Posterior cingulate gyrus (tissue), 11 donors: ENCODE results near the gene GUCY1A1.

Source experiments
- DNase-seq, 10 donors: peaks; one replicate each; pipeline versions ENCODE4 v3.0.0 to v3.0.0-alpha.2; 2020 to 2021; ENCODE audit warnings: mixed read lengths in 3 of 10
- intact Hi-C: fragments of 100-400 bp; cut with DNase I; formaldehyde crosslinking; loops from one replicate; pipeline ENCODE4 v1.15.1; 2023

The GUCY1A1 gene

GRCh38 chr4:155768370-155768769 is 101.7 kb downstream of the GUCY1A1 start:
- no peak for DNase-seq
- intact Hi-C loops, result no loop called here

DNA sequence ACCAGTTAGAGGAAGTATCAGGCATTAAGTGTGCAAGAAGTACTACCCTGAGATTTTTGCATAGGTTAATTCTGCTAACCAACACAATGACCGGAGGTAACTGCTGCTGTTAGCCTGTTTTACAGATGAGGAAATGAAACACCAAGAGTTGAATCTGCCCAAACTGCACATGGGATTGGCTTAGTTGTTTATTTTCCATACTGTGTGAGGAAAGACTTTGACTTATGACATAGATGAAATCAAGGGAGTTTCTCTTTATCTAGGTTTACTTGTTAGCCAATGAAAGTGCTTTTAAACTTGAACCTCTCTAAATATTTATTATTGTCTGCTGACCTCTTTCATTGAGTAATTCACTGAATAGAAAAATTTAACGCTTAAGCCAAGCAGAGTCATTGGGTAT is 102.4 kb downstream of the GUCY1A1 start:
- intact Hi-C loops, result no loop called here

DNA sequence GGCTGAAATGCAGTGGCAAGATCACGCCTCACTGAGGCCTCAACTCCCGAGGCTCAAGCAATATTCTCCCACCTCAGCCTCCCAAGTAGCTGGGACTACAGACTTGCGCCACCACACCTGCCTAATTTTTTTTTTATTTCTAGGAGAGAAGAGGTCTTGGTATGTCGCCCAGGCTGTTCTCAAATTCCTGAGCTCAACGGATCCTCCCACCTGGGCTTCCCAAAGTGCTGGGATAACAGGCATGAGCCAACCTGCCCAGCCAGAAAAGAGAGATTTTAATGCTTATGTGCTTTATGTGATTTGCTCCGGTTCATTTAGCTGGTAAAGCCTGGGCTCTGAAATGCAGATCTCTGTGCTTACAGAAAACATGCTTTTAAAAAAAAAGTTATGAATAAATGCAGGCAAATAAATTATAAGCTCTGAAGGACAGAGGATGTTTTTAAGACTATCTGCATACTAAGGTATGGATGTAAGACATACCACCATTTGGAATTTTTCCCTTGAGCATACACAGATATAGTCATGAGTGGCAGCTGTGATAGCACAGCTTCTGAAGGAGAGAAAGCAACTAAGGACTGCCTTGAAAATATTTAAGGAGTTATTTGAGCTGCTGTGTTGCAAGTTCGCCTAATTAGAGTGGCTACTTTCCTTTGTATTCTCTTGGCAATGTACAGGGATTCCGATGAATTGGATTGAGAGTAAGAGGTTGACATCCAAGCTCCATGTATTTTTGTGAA is 106.0 kb downstream of the GUCY1A1 start:
- peak in 1 of 10 donors; percentile 48 for DNase-seq
- intact Hi-C loops, result no loop called here

More for the DNA sequence above, 102.4 kb downstream of the GUCY1A1 start:
- DNase-seq, result no peak

DNA sequence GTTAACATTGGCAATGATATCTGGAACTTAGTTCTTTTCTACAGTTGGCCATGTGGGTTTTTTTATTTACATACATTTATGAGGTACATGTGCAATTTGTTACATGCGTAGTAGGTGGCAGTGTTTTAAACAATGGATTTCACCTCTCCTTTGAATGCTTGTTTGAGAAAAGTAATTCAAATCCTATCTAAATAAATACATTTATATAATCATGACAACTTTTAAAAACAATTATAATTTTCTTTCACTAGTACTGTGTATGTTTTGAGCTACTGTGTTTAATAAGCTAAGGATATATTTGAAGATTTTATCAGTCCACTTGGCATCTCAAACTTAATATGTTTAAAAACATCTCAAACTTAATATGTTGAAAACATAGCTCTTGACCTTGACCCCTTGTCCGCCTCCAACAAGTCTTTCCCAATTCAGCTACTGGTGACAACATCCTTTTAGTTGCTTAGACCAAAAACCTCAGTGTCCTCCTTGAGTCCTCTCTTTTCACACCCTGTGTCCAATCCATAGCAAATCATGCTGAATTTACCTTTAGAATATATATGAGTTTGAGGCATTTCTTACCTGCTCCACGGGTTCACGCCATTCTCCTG is 106.7 kb downstream of the GUCY1A1 start:
- no peak for DNase-seq
- intact Hi-C loops, result no loop called here

- intact Hi-C loops, result no loop called here
- DNase-seq, result no peak
Measured at GRCh38 chr4:155774033-155774432, 107.4 kb downstream of the GUCY1A1 start.

DNA sequence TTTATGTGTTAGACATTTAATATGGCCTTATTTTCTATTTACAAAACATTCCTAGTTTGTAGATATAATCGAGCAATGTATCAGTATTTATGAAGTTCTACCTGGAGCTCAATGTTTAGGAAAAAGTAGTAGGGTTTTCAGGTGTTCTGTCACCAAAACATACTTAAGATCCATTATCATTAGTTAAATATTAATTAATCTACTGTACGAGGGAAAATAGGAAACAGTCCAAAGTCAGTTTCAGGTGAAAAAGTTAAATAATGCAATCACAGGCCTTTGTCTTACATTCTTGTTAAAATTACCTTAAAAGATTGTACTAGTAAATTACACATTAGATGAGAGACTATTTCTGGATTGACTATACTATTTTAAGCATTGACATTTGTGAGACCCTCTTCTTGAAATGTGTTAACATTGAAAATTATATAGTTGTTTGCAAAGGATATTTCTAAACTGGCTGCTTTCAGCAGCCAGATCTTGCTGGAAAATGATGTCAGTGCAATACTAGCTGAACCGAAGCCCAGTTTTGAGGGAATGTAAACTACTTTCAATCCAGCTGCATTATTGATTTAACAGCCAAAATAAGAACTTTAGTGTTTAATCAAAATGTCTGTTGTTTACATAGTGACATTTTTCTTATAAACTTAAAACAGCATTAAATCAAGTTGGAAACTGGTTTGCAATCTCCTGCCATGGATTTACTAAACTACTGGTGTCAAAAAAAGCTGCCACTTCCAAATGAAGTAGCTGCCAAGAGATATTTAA is 111.5 kb downstream of the GUCY1A1 start:
- intact Hi-C loops, result no loop called here

GRCh38 chr4:155780775-155781174 is 114.1 kb downstream of the GUCY1A1 start:
- DNase-seq, result no peak
- intact Hi-C loops, result no loop called here

More for the DNA sequence above, 111.5 kb downstream of the GUCY1A1 start:
- no peak for DNase-seq

DNA sequence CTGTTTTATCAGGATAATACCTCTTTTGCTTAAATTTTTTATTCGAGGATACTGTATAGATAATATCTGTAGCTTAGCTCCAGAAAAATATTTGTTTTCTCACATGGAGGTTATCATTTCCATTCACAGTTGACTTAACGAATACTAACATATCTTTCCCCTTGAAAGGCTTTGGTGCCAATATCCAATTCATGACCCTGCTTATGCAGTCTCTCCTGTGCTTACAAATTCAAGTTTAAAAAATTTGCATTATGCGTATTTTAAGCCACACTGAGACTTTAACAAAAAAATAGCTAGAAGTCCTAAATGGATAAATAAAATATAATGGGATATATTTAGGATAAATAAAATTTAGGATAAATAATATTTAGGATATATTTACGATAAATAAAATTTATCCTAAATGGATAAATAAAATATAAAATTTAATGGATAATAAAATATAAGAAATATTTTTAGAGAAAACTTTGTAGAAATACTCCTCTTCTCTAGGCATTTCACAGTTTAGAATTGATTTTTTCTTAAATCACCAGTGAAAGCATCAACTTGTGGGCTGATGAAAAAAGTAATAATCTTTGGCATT is 114.7 kb downstream of the GUCY1A1 start:
- intact Hi-C loops, result no loop called here
- DNase-seq, result no peak
